LNCaP clone FGC (cell line): ENCODE data around the gene ZMIZ1.

ENCODE experiments used
- DNase-seq: peaks from one replicate; pipeline ENCODE4 v3.0.0-alpha.2; 2011; ENCODE audit warnings: low read depth
- H3K4me3 ChIP-seq: 2 replicates; pipeline ENCODE4 v1.5.1; 2011; ENCODE audit warnings: mild to moderate bottlenecking, low read depth, low read length, control low read depth
- CTCF ChIP-seq: IDR thresholded peaks from 2 replicates; pipeline ENCODE4 v1.5.1; 2012; ENCODE audit warnings: mild to moderate bottlenecking; ENCODE audit not compliant: control insufficient read depth, insufficient read depth; ENCODE audit errors: extremely low read depth

The ZMIZ1 gene

GRCh38 chr10:79068562-79069324, at the start of gene ZMIZ1:
Gene ZMIZ1, plus strand, starts transcription at chr10:79068966. Its CDS starts 132,667 bp downstream, at chr10:79201633.
- peak within 1 kb of the TSS; percentile 99 for H3K4me3 ChIP-seq
- DNase-seq = no peak
- peak; percentile 75 for TF ChIP-seq CTCF

GRCh38 chr10:79019441-79020014, 49.2 kb upstream of the ZMIZ1 start:
- TF ChIP-seq CTCF = no peak
- no peak for DNase-seq

GRCh38 chr10:79020015-79020491, 48.7 kb upstream of the ZMIZ1 start:
- TF ChIP-seq CTCF = no peak
- no peak overlapping the region for H3K4me3 ChIP-seq
- DNase-seq = no peak

More at GRCh38 chr10:79019441-79020014, 49.2 kb upstream of the ZMIZ1 start:
- H3K4me3 ChIP-seq = no peak overlapping the region

- no peak for TF ChIP-seq CTCF
- DNase-seq = no peak
- no peak overlapping the region for H3K4me3 ChIP-seq
These were observed 48.2 kb upstream of the ZMIZ1 start for GRCh38 chr10:79020605-79021004.

- no peak for DNase-seq
- no peak for TF ChIP-seq CTCF
- no peak overlapping the region for H3K4me3 ChIP-seq
These were observed 47.3 kb upstream of the ZMIZ1 start for GRCh38 chr10:79021331-79021907.

GRCh38 chr10:79021948-79022499, 46.7 kb upstream of the ZMIZ1 start:
- H3K4me3 ChIP-seq = no peak overlapping the region
- no peak for TF ChIP-seq CTCF
- DNase-seq = no peak
